Measurements from ENCODE around the gene NEK2. TPM values are rescaled to one million over a fixed set of nuclear protein-coding genes. Genes with fewer than 3 reads are reported as not detected.

Gene NEK2
- total RNA-seq, 1 experiment from 2014 or later, result 17.6 TPM

DNA sequence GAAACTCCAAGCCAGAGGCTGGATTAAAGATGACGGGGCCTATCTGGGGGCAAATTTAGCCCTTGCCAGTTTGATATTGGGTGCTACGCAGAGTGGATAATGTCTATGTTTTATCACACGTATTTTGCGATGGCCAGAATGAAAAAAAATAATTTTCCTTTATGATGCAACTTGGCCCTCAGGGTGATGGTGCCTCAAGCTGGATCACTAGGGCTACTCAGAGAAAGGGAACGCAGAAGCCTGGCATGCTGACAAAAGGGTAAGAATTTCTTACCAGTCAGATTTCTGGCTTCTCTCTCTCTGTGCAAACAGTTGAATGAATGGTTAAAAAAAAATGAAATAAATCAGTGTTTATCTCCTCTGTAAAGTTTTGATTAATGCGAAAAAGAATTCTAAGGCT is 32.6 kb upstream of the NEK2 start:
- H4K91ac ChIP-seq (ENCODE audit: insufficient read length, low read depth, low read length), result no peak overlapping the region
- TF ChIP-seq, protein P1, sequence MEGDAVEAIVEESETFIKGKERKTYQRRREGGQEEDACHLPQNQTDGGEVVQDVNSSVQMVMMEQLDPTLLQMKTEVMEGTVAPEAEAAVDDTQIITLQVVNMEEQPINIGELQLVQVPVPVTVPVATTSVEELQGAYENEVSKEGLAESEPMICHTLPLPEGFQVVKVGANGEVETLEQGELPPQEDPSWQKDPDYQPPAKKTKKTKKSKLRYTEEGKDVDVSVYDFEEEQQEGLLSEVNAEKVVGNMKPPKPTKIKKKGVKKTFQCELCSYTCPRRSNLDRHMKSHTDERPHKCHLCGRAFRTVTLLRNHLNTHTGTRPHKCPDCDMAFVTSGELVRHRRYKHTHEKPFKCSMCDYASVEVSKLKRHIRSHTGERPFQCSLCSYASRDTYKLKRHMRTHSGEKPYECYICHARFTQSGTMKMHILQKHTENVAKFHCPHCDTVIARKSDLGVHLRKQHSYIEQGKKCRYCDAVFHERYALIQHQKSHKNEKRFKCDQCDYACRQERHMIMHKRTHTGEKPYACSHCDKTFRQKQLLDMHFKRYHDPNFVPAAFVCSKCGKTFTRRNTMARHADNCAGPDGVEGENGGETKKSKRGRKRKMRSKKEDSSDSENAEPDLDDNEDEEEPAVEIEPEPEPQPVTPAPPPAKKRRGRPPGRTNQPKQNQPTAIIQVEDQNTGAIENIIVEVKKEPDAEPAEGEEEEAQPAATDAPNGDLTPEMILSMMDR (conservative IDR thresholded peaks at IDR 0.05), result no peak
- no CpG with 5 or more reads among the region's 6 CpGs for WGBS (ENCODE audit: extremely low coverage, insufficient read length, low lambda C conversion rate)
- H3K9me3 Mint-ChIP-seq, result no peaks in the 10 kb centered on the region
- H3K4me3 Mint-ChIP-seq, result no peak overlapping the region
- H3K36me3 Mint-ChIP-seq (ENCODE audit: insufficient read depth in 1 of 3, low read depth in 3 of 3), result no peaks in the 10 kb centered on the region
- H4K5ac ChIP-seq (ENCODE audit: insufficient read length, low read depth, low read length), result no peak overlapping the region
- peaks cover 11% of the 10 kb centered on the region for H3K27me3 Mint-ChIP-seq (ENCODE audit: low read depth)
- H3K56ac ChIP-seq (ENCODE audit: insufficient read length, low read depth, low read length), result no peak overlapping the region
- H3K9ac ChIP-seq (ENCODE audit: extremely low read depth, insufficient read length, low read length), result no peak overlapping the region
- H2BK5ac ChIP-seq (ENCODE audit: insufficient read length, low read length), result no peak overlapping the region
- H3K79me1 ChIP-seq (ENCODE audit: insufficient read depth, low read depth, low read length, poor library complexity, severe bottlenecking), result no peaks in the 10 kb centered on the region
- H3K4me2 ChIP-seq (ENCODE audit: insufficient read depth, insufficient read length, low read length), result no peak overlapping the region
- no peak overlapping the region for H3K27ac Mint-ChIP-seq
- no peak overlapping the region for H3T11ph ChIP-seq (ENCODE audit: low read length)
- no peaks in the 10 kb centered on the region for H3K23me2 ChIP-seq (ENCODE audit: insufficient read length, low read depth, low read length, poor library complexity, severe bottlenecking)
- H2AFZ ChIP-seq (ENCODE audit: low read length), result no peak overlapping the region
- H2BK15ac ChIP-seq (ENCODE audit: low read depth, low read length), result no peak overlapping the region
- no peaks in the 10 kb centered on the region for H3K9me3 ChIP-seq (ENCODE audit: control insufficient read depth, low read depth, low read length)
- DNase-seq, result no peak
- no peak overlapping the region for H3K18ac ChIP-seq (ENCODE audit: insufficient read length, low read depth, low read length)
- H3K4ac ChIP-seq (ENCODE audit: low read depth, low read length), result no peak overlapping the region
- no peak overlapping the region for H3K23ac ChIP-seq (ENCODE audit: insufficient read length, low read depth, low read length)
- no peak overlapping the region for H2BK12ac ChIP-seq (ENCODE audit: insufficient read length, low read depth, low read length)
- no peaks in the 10 kb centered on the region for H3K79me2 ChIP-seq (ENCODE audit: insufficient read depth, low read length)
- H3K27ac ChIP-seq (ENCODE audit: insufficient read length, low read depth, low read length), result no peak overlapping the region
- H2BK20ac ChIP-seq (ENCODE audit: low read depth, low read length, poor library complexity, severe bottlenecking), result no peak overlapping the region
- no peak overlapping the region for H3K14ac ChIP-seq (ENCODE audit: insufficient read depth, low read length)
- H3K4me1 ChIP-seq (ENCODE audit: insufficient read depth, low read length), result no peaks in the 10 kb centered on the region; the same call in 1 of the 2 replicates
- no peak overlapping the region for H2AK5ac ChIP-seq (ENCODE audit: insufficient read length, low read length)
- H4K20me1 ChIP-seq (ENCODE audit: control insufficient read depth, insufficient read depth, insufficient read length), result no peaks in the 10 kb centered on the region
- peaks cover 3 to 6% of the 10 kb centered on the region in 2 experiments for H3K4me1 Mint-ChIP-seq
- H4K8ac ChIP-seq (replicated peaks; ENCODE audit: insufficient read length, low read depth, low read length), result no peak overlapping the region
- no peaks in the 10 kb centered on the region for H3K27me3 ChIP-seq (ENCODE audit: insufficient read depth, low read length)
- no peak overlapping the region for H2BK120ac ChIP-seq (ENCODE audit: low read depth, low read length, poor library complexity, severe bottlenecking)
